Ectodermal cell (in vitro differentiated cells): ENCODE data around the gene CCDC91.

ENCODE experiments used
- H3K27ac ChIP-seq: 2 replicates; pipeline ENCODE4 v1.7.0; 2013; ENCODE audit warnings: mild to moderate bottlenecking, low read depth, low read length; ENCODE audit not compliant: insufficient read depth, poor library complexity, severe bottlenecking
- H3K27me3 ChIP-seq: 2 replicates; pipeline ENCODE4 v1.7.0; 2013; ENCODE audit warnings: mild to moderate bottlenecking, low read length; ENCODE audit not compliant: insufficient read depth, control insufficient read depth, poor library complexity, severe bottlenecking
- H3K36me3 ChIP-seq: one replicate; pipeline ENCODE4 v1.7.0; 2013; ENCODE audit warnings: low read length; ENCODE audit not compliant: control insufficient read depth, insufficient read depth
- H3K4me1 ChIP-seq: one replicate; pipeline ENCODE4 v1.7.0; 2013; ENCODE audit warnings: low read length; ENCODE audit not compliant: control insufficient read depth, insufficient read depth
- H3K4me3 ChIP-seq: 2 replicates; pipeline ENCODE4 v1.7.0; 2013; ENCODE audit warnings: low read depth, low read length, control low read depth; ENCODE audit not compliant: insufficient read depth
- H3K9me3 ChIP-seq: 2 replicates; pipeline ENCODE4 v1.7.0; 2013; ENCODE audit warnings: mild to moderate bottlenecking, low read length, moderate library complexity; ENCODE audit not compliant: control insufficient read depth
- WGBS, 2 experiments: methylation state at CpG; one replicate each; pipeline ENCODE4 v1.1.7; 2013; ENCODE audit warnings: missing lambda C conversion rate in 2 of 2; 5-methylcytosine and 5-hydroxymethylcytosine counted together

The CCDC91 gene

DNA sequence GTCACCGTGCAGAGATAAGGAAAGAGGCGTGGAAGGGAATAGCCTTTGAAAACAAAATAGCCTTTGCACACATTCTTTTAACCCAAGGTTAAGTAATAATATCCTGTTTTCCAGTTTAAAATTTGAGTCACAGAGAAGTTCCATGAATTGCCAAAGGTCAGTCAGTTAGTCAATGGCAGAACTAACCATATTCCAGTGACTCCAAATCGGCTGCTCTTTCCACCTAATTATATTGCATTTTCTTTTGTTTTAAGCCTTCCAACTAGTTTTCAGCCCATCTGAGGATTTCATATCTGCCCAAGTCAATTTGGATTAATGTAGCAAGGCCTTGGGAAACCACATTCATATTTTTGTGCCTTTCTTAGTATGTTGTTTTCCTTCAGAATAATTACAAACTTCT lies 373.0 kb downstream of the CCDC91 start:
- Histone ChIP-seq H3K27me3 (no peaks in the 10 kb centered on the region), H3K4me3 (no peak overlapping the region), H3K36me3 (no peaks in the 10 kb centered on the region), H3K9me3 (no peaks in the 10 kb centered on the region), H3K4me1 (no peaks in the 10 kb centered on the region), H3K27ac (no peak overlapping the region)
- 94 to 95% methylated on average over 2 to 3 of the region's 3 CpGs for WGBS, 2 experiments

DNA sequence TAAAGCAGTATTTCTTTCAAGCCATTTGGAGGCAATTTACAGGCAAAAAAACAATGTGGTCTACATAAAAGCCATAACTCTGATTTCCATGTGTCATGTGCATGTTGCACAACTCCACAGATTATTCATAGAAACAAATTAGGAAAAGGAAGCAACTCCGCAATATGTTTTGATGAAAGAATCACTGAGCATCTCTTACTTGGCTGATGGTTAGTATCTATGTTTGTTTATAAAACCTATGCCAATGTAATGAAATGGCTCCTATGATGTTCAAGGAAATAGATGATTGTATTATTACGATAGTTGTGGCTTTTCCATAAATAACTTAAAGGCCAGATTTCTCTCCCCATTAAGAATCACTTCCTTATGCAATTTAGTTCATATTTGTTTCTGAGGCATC lies 373.7 kb downstream of the CCDC91 start:
- Histone ChIP-seq H3K9me3 (no peaks in the 10 kb centered on the region), H3K27me3 (no peaks in the 10 kb centered on the region), H3K36me3 (no peaks in the 10 kb centered on the region), H3K4me3 (no peak overlapping the region), H3K4me1 (no peaks in the 10 kb centered on the region), H3K27ac (no peak overlapping the region)
- 92 to 93% methylated on average over 1 to 2 of the region's 2 CpGs for WGBS, 2 experiments

DNA sequence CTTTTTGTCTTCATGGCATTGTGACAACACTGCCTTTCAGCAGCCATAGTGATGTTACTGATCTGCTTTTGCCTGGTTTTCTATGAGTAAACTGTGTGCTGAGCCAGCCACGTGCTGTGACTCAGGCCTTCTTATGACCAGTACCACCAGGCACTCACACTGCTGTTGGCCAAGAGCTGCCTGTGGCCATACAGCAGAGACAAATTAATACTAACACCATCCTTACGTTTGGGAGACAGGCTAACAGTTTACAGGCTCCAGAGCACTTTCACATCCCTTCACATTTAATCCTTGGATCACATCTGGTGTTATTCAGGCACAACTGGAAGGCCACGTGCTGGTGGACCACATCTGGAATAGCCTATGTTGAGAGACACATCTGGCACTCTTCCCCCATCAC lies 377.9 kb downstream of the CCDC91 start:
- Histone ChIP-seq H3K4me3 (no peak overlapping the region), H3K27ac (no peak overlapping the region), H3K36me3 (no peaks in the 10 kb centered on the region), H3K27me3 (no peaks in the 10 kb centered on the region), H3K9me3 (no peaks in the 10 kb centered on the region), H3K4me1 (no peaks in the 10 kb centered on the region)
- 89 to 93% methylated on average over 3 of the region's 3 CpGs for WGBS, 2 experiments

DNA sequence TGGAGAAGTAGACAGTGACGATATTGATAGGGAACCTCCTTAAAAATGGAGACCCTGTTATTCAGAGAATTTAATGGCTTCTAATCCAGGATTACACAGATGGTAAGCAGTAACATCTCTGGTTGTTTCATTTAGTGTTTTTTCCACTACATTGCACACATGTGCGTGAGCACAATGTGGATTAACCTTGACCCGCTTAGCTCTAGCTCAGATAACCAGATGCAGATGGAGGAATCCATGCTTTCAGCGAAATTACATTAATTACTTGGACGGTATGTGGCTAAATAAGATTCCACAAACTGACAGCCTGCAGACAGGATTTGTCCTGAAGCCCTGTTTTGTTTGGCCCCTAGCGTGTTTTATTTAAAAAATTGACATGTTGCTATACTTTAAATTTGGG lies 378.4 kb downstream of the CCDC91 start:
- Histone ChIP-seq H3K9me3 (no peaks in the 10 kb centered on the region), H3K27me3 (no peaks in the 10 kb centered on the region), H3K27ac (no peak overlapping the region), H3K4me1 (no peaks in the 10 kb centered on the region), H3K4me3 (no peak overlapping the region), H3K36me3 (no peaks in the 10 kb centered on the region)
- 97 to 99% methylated on average over 5 to 6 of the region's 6 CpGs for WGBS, 2 experiments

DNA sequence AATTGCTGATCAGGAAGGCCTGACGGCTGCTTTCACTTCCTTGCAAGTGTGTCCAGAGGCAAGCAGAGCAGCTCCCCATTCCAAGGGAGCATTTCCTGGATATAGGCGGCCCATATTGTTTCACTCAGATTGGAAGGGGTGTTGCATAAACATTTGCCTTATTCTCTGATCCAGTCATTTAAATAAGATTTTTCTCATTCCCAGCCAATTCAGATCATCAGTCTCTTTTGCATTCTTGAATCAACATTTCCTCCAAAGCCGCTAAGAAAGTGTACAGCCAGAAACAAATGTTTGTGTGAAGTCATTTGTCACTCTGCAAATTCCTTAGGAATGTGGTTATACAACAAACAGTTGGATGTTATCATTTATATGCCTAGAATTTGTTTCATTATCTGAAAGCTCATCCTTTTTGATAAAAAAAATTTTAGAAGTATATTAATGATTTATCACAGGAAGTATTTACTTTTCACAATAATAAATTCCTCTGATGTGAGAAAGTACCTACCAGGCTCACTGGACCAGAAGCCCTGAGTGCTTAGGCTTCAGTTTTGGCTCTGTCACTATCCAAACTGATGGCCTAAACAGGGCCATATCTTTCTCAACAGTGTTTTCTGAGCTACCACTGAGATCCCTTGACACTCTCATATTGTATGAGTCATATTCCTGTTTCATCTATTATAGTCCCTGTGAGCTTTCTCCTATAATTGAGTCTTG lies 379.6 kb downstream of the CCDC91 start:
- H3K27me3 ChIP-seq, result no peaks in the 10 kb centered on the region
- H3K27ac ChIP-seq, result no peak overlapping the region
- no peak overlapping the region for H3K4me3 ChIP-seq
- no peaks in the 10 kb centered on the region for H3K9me3 ChIP-seq
- no peaks in the 10 kb centered on the region for H3K4me1 ChIP-seq
- no peaks in the 10 kb centered on the region for H3K36me3 ChIP-seq
- 91 to 95% methylated on average over 3 of the region's 3 CpGs for WGBS, 2 experiments

DNA sequence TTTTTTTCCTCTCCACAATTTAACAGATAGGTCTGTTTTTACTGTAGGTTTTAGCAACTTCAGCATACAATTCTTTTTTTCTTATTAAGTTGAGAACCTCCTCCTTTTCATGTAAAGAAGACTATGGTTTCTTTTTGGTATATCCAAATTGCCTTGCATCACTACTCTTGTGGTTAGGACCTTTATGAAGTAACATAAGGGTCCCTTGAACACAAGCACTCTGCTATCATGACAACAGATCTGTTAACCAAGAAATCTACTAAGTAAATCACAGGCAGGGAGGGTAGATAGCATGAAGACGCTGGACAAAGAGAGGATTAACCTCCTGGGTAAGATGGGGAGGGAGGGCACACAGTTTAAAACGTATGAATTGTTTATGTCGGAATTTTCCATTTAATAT lies 380.6 kb downstream of the CCDC91 start:
- H3K27ac ChIP-seq, result no peak overlapping the region
- H3K27me3 ChIP-seq, result no peaks in the 10 kb centered on the region
- no peaks in the 10 kb centered on the region for H3K36me3 ChIP-seq
- no peaks in the 10 kb centered on the region for H3K4me1 ChIP-seq
- WGBS, 2 experiments, result 83 to 97% methylated on average over 3 of the region's 3 CpGs
- H3K9me3 ChIP-seq, result no peaks in the 10 kb centered on the region
- no peak overlapping the region for H3K4me3 ChIP-seq

DNA sequence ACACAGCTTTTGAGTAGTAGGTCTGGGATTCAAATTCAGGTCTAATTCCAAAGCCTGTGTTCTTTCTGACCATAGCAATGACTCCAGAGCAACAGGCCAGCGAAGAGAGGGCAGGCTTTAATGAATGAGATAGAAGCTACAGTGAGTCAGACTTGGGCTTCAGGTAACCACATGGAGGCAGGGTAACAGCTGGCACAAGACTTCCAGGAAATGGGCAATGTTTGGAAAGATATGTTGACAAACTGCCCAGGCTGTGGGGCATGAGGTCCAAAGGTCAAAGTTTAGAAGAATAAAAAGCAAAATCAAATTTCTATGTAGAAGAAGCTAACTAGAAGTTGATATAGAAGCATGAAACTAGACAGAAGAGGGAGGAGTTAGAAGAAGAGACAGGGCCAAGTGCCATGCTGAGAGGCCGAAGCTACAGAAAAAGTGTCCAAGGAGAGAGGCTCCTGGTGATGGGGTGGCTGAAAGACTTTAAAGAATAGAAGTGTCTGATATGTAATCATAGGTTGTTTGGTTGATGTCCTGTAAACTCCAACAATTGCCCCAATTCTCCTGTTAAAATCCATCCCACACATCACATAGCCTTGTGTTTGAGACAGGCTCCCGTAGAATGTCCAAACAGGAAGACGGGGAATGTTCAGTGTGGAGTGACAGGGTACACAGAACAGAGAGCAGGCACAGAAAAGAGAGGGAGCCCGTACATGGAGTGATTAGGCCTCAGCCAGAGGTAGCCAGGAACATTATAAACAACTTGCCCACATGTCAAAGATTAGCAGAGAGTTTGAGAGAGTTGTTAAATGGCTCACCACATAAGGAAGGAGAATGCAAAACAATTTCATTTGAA lies 384.7 kb downstream of the CCDC91 start:
- H3K27ac ChIP-seq, result no peak overlapping the region
- no peaks in the 10 kb centered on the region for H3K4me1 ChIP-seq
- no peaks in the 10 kb centered on the region for H3K36me3 ChIP-seq
- H3K9me3 ChIP-seq, result no peaks in the 10 kb centered on the region
- 91 to 96% methylated on average over 5 of the region's 5 CpGs for WGBS, 2 experiments
- no peaks in the 10 kb centered on the region for H3K27me3 ChIP-seq
- H3K4me3 ChIP-seq, result no peak overlapping the region

DNA sequence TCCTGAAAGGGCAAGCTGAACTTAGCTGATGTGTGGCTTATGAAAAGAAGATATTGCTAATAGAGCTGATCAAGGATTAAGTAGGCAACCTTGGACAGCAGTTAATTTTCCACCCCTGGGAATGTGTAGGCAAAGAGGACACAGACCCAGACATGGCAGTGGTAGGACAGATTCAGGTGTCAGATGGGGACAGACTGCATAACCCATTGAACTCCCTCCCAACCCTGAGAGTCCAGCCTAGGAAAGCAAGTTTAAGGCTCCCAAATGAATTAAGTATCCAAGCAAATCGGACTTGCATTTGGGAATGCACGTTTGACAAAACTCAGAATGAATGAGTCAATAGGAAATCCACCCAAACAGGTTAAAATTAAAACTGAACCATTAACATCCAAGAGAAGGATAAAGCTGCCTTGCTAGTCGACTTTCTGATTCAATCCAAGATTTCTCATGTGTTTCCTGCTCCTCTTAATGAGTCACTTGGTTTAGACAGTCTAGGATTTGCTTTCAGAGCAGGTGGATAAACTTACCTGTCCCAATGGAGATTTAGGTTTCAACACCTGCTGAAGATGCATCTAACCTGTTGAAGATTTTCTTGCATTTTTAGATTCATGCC lies 385.4 kb downstream of the CCDC91 start:
- Histone ChIP-seq H3K36me3 (no peaks in the 10 kb centered on the region), H3K4me1 (no peaks in the 10 kb centered on the region), H3K27me3 (no peaks in the 10 kb centered on the region), H3K9me3 (no peaks in the 10 kb centered on the region), H3K4me3 (no peak overlapping the region), H3K27ac (no peak overlapping the region)
- WGBS, 2 experiments, result 58 to 94% methylated on average over 2 to 3 of the region's 3 CpGs

DNA sequence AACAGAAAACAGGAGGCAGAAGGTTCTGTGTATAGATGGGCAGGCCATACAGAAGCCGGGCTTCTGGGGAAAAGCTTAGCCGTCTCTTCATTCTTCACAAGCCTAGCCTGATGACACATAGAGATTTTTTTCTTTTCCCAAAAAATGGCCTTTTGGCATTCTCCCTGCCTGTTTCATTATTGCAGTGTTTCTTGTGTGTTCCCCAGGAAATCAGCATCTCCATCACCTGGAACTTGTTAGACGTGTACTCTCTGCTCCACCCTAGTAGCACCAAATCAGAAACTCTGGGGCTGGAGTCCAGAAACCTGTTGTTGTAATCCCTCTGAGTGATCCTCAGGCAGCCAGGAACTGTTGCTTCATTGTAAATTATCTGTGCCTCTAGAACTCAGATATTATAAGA lies 388.1 kb downstream of the CCDC91 start:
- Histone ChIP-seq H3K4me1 (no peaks in the 10 kb centered on the region), H3K4me3 (no peak overlapping the region), H3K27me3 (no peaks in the 10 kb centered on the region), H3K36me3 (no peaks in the 10 kb centered on the region), H3K27ac (no peak overlapping the region), H3K9me3 (no peaks in the 10 kb centered on the region)
- 93 to 95% methylated on average over 3 of the region's 3 CpGs for WGBS, 2 experiments

DNA sequence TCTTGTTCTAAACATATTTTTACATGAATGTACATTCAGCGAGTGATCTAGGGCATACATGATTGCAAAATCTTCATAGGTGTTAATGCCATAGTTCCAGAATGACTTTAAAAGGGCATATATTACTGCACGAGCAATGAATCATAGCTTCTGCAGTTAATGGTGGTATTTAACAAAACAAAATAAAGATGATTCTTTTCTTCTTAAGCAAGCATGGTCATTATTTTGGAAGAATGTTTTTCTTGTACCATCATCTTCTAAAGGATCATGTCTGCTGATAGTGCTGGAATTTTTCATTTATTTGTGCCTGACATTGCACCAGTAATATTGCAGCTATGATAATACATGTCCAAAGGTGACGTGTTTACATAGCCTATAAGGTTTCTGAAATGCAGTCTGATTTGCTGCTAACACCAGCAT lies 388.6 kb downstream of the CCDC91 start:
- Histone ChIP-seq H3K9me3 (no peaks in the 10 kb centered on the region), H3K4me1 (no peaks in the 10 kb centered on the region), H3K27me3 (no peaks in the 10 kb centered on the region), H3K4me3 (no peak overlapping the region), H3K36me3 (no peaks in the 10 kb centered on the region), H3K27ac (no peak overlapping the region)
- 98 to 100% methylated on average over 3 of the region's 3 CpGs for WGBS, 2 experiments
